NCI-H146 treated with DMSO at 0.1 percent for 48 hours (cell line): ENCODE results near the gene PPP1R13B.

Experiments used
- DNase-seq: peaks from one replicate; lab custom pipeline; 2025; ENCODE audit not compliant: unreplicated experiment; lab: John Stamatoyannopoulos, UW

The PPP1R13B gene

GRCh38 chr14:103732868-103733620 is 114.3 kb downstream of the PPP1R13B start:
- no peak for DNase-seq

GRCh38 chr14:103731916-103732867 is 115.2 kb downstream of the PPP1R13B start:
- DNase-seq: no peak

- no peak for DNase-seq
These were observed 115.9 kb downstream of the PPP1R13B start for GRCh38 chr14:103731481-103731880.

GRCh38 chr14:103730490-103731035 is 116.8 kb downstream of the PPP1R13B start:
- DNase-seq: no peak

GRCh38 chr14:103729496-103730448 is 117.6 kb downstream of the PPP1R13B start:
- DNase-seq: no peak

GRCh38 chr14:103728721-103729120 is 118.7 kb downstream of the PPP1R13B start:
- DNase-seq: no peak

GRCh38 chr14:103728141-103728540 is 119.2 kb downstream of the PPP1R13B start:
- no peak for DNase-seq

GRCh38 chr14:103727313-103727980 is 119.9 kb downstream of the PPP1R13B start:
- no peak for DNase-seq

- no peak for DNase-seq
These were observed 120.9 kb downstream of the PPP1R13B start for GRCh38 chr14:103726474-103726873.

GRCh38 chr14:103725739-103726395 is 121.5 kb downstream of the PPP1R13B start:
- DNase-seq: no peak

GRCh38 chr14:103725001-103725682 is 122.2 kb downstream of the PPP1R13B start:
- DNase-seq: no peak

- no peak for DNase-seq
These were observed 123.3 kb downstream of the PPP1R13B start for GRCh38 chr14:103724116-103724515.

- DNase-seq: no peak
These were observed 123.7 kb downstream of the PPP1R13B start for GRCh38 chr14:103723748-103724081.

GRCh38 chr14:103721334-103722120 is 125.8 kb downstream of the PPP1R13B start:
- no peak for DNase-seq

- no peak for DNase-seq
These were observed 127.6 kb downstream of the PPP1R13B start for GRCh38 chr14:103719751-103720150.

- DNase-seq: no peak
These were observed 128.8 kb downstream of the PPP1R13B start for GRCh38 chr14:103718572-103718971.

- no peak for DNase-seq
These were observed 130.4 kb downstream of the PPP1R13B start for GRCh38 chr14:103716899-103717411.
